ENCODE measurements around the gene CGB1. TPM values are rescaled to one million over a fixed set of nuclear protein-coding genes. Genes with fewer than 3 reads are reported as not detected.

Gene CGB1
- total RNA-seq, 1 experiment from 2014 or later = not detected

GRCh38 chr19:49017666-49018351, 18.9 kb downstream of the CGB1 start:
- H3K9me3 ChIP-seq (ENCODE audit: control insufficient read depth, low read depth, low read length) = no peaks in the 10 kb centered on the region
- H3K36me3 Mint-ChIP-seq (ENCODE audit: insufficient read depth in 1 of 3, low read depth in 3 of 3) = peaks cover 8 to 35% (median 33%) of the 10 kb centered on the region in 3 experiments; a peak in 6 of 7 replicates
- no peak overlapping the region for H2AFZ ChIP-seq (ENCODE audit: low read length)
- H3K4me2 ChIP-seq (ENCODE audit: insufficient read depth, insufficient read length, low read length) = peak overlapping the region; percentile 25
- no peak overlapping the region for H4K8ac ChIP-seq (replicated peaks; ENCODE audit: insufficient read length, low read depth, low read length)
- TF ChIP-seq CTCF (conservative IDR thresholded peaks at IDR 0.05) = peak; percentile 42
- no peak overlapping the region for H2BK120ac ChIP-seq (ENCODE audit: low read depth, low read length, poor library complexity, severe bottlenecking)
- H2BK5ac ChIP-seq (ENCODE audit: insufficient read length, low read length) = no peak overlapping the region
- H2BK12ac ChIP-seq (ENCODE audit: insufficient read length, low read depth, low read length) = no peak overlapping the region
- H3K18ac ChIP-seq (ENCODE audit: insufficient read length, low read depth, low read length) = no peak overlapping the region
- H3K27me3 ChIP-seq (ENCODE audit: insufficient read depth, low read length) = no peaks in the 10 kb centered on the region; the same call in 1 of the 2 replicates
- H3K79me2 ChIP-seq (ENCODE audit: insufficient read depth, low read length) = no peaks in the 10 kb centered on the region
- H3K14ac ChIP-seq (ENCODE audit: insufficient read depth, low read length) = no peak overlapping the region; the same call in 1 of the 2 replicates
- H3K4me1 Mint-ChIP-seq = peaks cover 15 to 36% of the 10 kb centered on the region in 2 experiments
- H4K91ac ChIP-seq (ENCODE audit: insufficient read length, low read depth, low read length) = no peak overlapping the region
- no peak overlapping the region for H2BK15ac ChIP-seq (ENCODE audit: low read depth, low read length)
- peak; percentile 75 for DNase-seq
- H3K4me3 Mint-ChIP-seq = peak overlapping the region; percentile 54 to 66; a peak in 4 of 5 replicates
- peaks cover 39% of the 10 kb centered on the region for H3K27me3 Mint-ChIP-seq (ENCODE audit: low read depth)
- H3K4ac ChIP-seq (ENCODE audit: low read depth, low read length) = no peak overlapping the region
- no peak overlapping the region for H3K27ac ChIP-seq (ENCODE audit: insufficient read length, low read depth, low read length)
- WGBS (ENCODE audit: extremely low coverage, insufficient read length, low lambda C conversion rate) = no CpG with 5 or more reads among the region's 62 CpGs
- no peaks in the 10 kb centered on the region for H3K79me1 ChIP-seq (ENCODE audit: insufficient read depth, low read depth, low read length, poor library complexity, severe bottlenecking)
- no peak overlapping the region for H2AK5ac ChIP-seq (ENCODE audit: insufficient read length, low read length)
- H3K56ac ChIP-seq (ENCODE audit: insufficient read length, low read depth, low read length) = no peak overlapping the region
- H3K23me2 ChIP-seq (ENCODE audit: insufficient read length, low read depth, low read length, poor library complexity, severe bottlenecking) = peaks cover 8% of the 10 kb centered on the region
- H3K9me3 Mint-ChIP-seq = peaks cover 0 to 1% of the 10 kb centered on the region in 2 experiments; a peak in 2 of 5 replicates
- H4K5ac ChIP-seq (ENCODE audit: insufficient read length, low read depth, low read length) = no peak overlapping the region
- no peaks in the 10 kb centered on the region for H4K20me1 ChIP-seq (ENCODE audit: control insufficient read depth, insufficient read depth, insufficient read length)
- no peak overlapping the region for H2BK20ac ChIP-seq (ENCODE audit: low read depth, low read length, poor library complexity, severe bottlenecking)
- no peak overlapping the region for H3K9ac ChIP-seq (ENCODE audit: extremely low read depth, insufficient read length, low read length)
- no peak overlapping the region for H3T11ph ChIP-seq (ENCODE audit: low read length)
- H3K4me1 ChIP-seq (ENCODE audit: insufficient read depth, low read length) = peaks cover 4% of the 10 kb centered on the region; the same call in 1 of the 2 replicates
- no peak overlapping the region for H3K23ac ChIP-seq (ENCODE audit: insufficient read length, low read depth, low read length)
- H3K27ac Mint-ChIP-seq = no peak overlapping the region

Measured in H9 (cell line).